Testis (tissue), 3 donors: ENCODE results near the gene HAUS7. TPM values are rescaled to one million over a fixed set of nuclear protein-coding genes. Genes with fewer than 3 reads are reported as not detected.
A peak's percentile ranks its signal among the peaks of the same experiment; 100 is the strongest.

Experiments
- DNase-seq: peaks from one replicate; pipeline ENCODE4 v3.0.0-alpha.2; 2019
- H3K27ac ChIP-seq, 2 donors: fragments of 200-600 bp; sonication (generic); one replicate each; pipeline ENCODE4 v1.5.1; 2019
- H3K27me3 ChIP-seq: fragments of 200-600 bp; sonication (generic); one replicate; pipeline ENCODE4 v1.5.1; 2019
- H3K36me3 ChIP-seq: fragments of 200-600 bp; sonication (generic); one replicate; pipeline ENCODE4 v1.5.1; 2017; ENCODE audit warnings: low read depth; ENCODE audit errors: missing control alignments
- H3K4me1 ChIP-seq: fragments of 200-600 bp; sonication (generic); one replicate; pipeline ENCODE4 v1.5.1; 2019
- H3K4me3 ChIP-seq, 2 donors: fragments of 200-600 bp; sonication (generic); one replicate each; pipeline ENCODE4 v1.5.1; 2017 to 2019
- H3K9me3 ChIP-seq: fragments of 200-600 bp; sonication (generic); one replicate; pipeline ENCODE4 v1.5.1; 2017
- POLR2A ChIP-seq: fragments of 450-650 bp; IDR thresholded peaks from one replicate; pipeline ENCODE4 v1.6.1; 2017; ENCODE audit warnings: antibody characterized with exemption, mild to moderate bottlenecking, moderate library complexity
- WGBS, 2 donors: methylation state at CpG; one replicate each; pipeline ENCODE4 v1.1.5; 2018; 5-methylcytosine and 5-hydroxymethylcytosine counted together
- intact Hi-C: fragments of 100-400 bp; cut with DNase I; formaldehyde crosslinking; loops from one replicate; pipeline ENCODE4 v1.15.1; 2023; ENCODE audit warnings: low total_unique reads
- polyA plus RNA-seq: library from polyadenylated mRNA; stranded (reverse); fragments of 350-450 nt; fragmentation: Illumina TruSeq; extraction: RNeasy Lipid Tissue Mini Kit (QIAGEN cat#74804); gene quantifications from one replicate; pipeline ENCODE4 v1.2.3, GENCODE V29; 2014; ENCODE audit warnings: low read depth, low replicate concordance; ENCODE audit not compliant: insufficient read depth
- total RNA-seq, 2 donors: library from RNA; depleted of rRNA; stranded (reverse); fragments of >200 nt; gene quantifications; one replicate each; pipeline ENCODE4 v1.2.3, GENCODE V29; 2016
- TF ChIP-seq, protein P1 (sequence below), 3 experiments: fragments of 450-650 bp in 2 of 3; fragments of 200-600 bp in 1 of 3; sonication (generic) in 1 of 3; IDR thresholded peaks; one replicate each; pipeline ENCODE4 v1.5.1; 2016 to 2019; ENCODE audit warnings: antibody characterized with exemption in 3 of 3, mild to moderate bottlenecking in 2 of 3, moderate library complexity in 1 of 3

HAUS7 gene
- total and polyA plus RNA-seq, 3 donors from 2014 or later, result 18.0 to 35.2 (median 34.0) TPM

DNA sequence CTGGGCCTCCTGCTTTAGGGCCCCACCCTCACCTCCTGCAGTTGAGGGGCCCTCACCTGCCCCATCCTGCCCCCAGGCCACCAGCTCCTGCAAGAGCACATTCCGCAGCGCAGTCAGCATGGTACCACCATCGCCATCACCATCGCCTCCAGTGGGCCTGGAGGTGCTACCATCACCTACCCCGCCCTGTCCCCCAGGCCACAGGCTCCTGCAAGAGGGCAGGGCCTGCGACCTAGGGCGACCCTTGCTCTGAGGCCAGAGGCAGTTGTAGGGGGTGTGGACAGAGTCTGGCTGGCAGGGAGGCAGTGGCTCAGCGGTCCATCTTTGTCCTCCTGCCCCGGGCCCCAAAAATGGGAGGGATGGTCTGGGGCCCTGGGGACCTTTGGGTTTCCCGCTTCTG lies 3.9 kb upstream of the HAUS7 start:
- peaks cover 12% of the 10 kb centered on the region for H3K4me1 ChIP-seq
- intact Hi-C loops, result loop anchor here (5.0 kb wide), 1 partner anchor 33 kb away; no protein-coding TSS in a partner anchor
- no peak overlapping the region for H3K27ac ChIP-seq
- 75% methylated on average over 10 of the region's 10 CpGs; no CpG with 5 or more reads in 1 of the 2 donors for WGBS, 2 donors
- H3K36me3 ChIP-seq, result no peaks in the 10 kb centered on the region
- H3K4me3 ChIP-seq, result no peak overlapping the region
- no peaks in the 10 kb centered on the region for H3K9me3 ChIP-seq
- no peaks in the 10 kb centered on the region for H3K27me3 ChIP-seq
- no peak for DNase-seq
- TF ChIP-seq, protein P1, sequence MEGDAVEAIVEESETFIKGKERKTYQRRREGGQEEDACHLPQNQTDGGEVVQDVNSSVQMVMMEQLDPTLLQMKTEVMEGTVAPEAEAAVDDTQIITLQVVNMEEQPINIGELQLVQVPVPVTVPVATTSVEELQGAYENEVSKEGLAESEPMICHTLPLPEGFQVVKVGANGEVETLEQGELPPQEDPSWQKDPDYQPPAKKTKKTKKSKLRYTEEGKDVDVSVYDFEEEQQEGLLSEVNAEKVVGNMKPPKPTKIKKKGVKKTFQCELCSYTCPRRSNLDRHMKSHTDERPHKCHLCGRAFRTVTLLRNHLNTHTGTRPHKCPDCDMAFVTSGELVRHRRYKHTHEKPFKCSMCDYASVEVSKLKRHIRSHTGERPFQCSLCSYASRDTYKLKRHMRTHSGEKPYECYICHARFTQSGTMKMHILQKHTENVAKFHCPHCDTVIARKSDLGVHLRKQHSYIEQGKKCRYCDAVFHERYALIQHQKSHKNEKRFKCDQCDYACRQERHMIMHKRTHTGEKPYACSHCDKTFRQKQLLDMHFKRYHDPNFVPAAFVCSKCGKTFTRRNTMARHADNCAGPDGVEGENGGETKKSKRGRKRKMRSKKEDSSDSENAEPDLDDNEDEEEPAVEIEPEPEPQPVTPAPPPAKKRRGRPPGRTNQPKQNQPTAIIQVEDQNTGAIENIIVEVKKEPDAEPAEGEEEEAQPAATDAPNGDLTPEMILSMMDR (IDR thresholded peaks at IDR 0.05), result no peak
- no peak for TF ChIP-seq POLR2A

GRCh38 chrX:153473126-153473525 lies 2.8 kb upstream of the HAUS7 start:
- Histone ChIP-seq H3K4me3 (no peak overlapping the region), H3K9me3 (no peaks in the 10 kb centered on the region), H3K27me3 (no peaks in the 10 kb centered on the region), H3K4me1 (peaks cover 12% of the 10 kb centered on the region), H3K27ac (no peak overlapping the region), H3K36me3 (no peaks in the 10 kb centered on the region)
- no peak for DNase-seq
- intact Hi-C loops, result loop anchor here (5.0 kb wide), 1 partner anchor 34 kb away; no protein-coding TSS in a partner anchor
- WGBS, 2 donors, result 89% methylated on average over 7 of the region's 10 CpGs; no CpG with 5 or more reads in 1 of the 2 donors
- TF ChIP-seq POLR2A, result no peak
- TF ChIP-seq, protein P1 (IDR thresholded peaks at IDR 0.05), result no peak

DNA sequence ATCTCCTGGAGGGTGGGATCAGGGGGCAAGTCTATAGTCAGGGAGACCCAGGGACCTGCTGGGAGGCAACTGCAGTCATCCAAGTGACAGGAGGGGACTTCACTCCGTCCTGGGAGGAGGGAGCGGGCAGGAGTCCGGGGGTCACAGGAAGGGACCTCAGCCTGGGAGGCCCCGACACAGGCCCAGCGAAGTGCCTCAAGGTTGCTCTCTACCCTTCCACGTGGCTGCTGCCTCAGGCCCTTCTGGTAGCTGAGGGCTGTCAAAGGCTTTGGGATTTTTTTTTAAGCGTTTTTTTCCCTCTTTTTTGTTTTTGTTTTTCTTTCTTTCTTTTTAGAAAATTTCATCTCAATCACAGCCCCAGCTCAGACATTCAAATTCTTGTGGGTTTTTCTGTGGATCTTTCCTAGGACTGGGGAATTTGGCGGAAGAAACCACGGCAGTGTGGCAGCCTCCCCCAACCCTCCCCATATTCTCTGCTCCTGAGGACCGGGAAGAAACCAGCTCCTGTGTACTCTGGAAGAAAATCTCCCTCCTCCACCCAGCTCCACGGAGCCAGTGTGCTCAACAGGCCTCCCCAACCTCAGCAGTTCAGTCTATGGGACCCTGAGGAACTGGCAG lies 1.4 kb upstream of the HAUS7 start:
- Histone ChIP-seq H3K4me3 (no peak overlapping the region), H3K9me3 (no peaks in the 10 kb centered on the region), H3K4me1 (peaks cover 9% of the 10 kb centered on the region), H3K36me3 (no peaks in the 10 kb centered on the region), H3K27ac (peak overlapping the region in 1 of 2 donors; percentile 1), H3K27me3 (no peaks in the 10 kb centered on the region)
- 53 to 62% methylated on average over 7 to 11 of the region's 11 CpGs for WGBS, 2 donors
- TF ChIP-seq POLR2A, result no peak
- TF ChIP-seq, protein P1 (IDR thresholded peaks at IDR 0.05), result no peak
- no peak for DNase-seq
- intact Hi-C loops, result loop anchor here (5.0 kb wide), 1 partner anchor 36 kb away; no protein-coding TSS in a partner anchor

DNA sequence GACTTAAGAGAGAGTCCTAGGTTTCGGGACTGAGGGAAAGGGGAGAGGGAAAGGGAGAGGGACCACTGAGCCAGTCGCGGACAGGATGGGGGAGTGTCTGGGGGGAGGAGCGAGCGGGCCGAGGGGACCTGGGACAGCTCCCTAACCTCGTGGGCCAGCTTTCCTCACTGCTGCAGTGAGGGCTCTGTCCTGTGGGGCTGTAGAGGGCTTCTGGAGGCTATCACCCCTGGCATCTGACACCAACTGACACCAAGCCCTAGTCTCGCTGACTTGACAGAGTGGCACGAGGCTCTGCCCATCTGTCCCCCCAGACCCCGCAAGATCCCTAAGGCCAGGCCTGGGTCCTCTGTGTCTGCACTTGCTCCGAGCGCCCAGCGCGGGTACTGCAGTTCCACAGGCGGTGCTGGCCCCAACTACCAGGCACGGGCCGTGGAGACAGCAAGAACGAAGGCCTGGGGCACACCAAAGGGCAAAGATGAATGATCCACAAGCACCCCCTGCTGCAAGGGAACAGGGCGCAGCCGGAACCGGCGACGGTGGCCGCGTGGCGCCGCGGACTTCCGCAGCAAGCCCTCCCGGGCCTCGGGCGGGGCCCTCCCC lies 465 bp downstream of the HAUS7 start:
- Histone ChIP-seq H3K27me3 (no peaks in the 10 kb centered on the region), H3K27ac (no peak overlapping the region), H3K4me3 (peak overlapping the region; percentile 55 to 65), H3K36me3 (no peaks in the 10 kb centered on the region), H3K4me1 (peaks cover 5% of the 10 kb centered on the region), H3K9me3 (no peaks in the 10 kb centered on the region)
- DNase-seq, result peak; percentile 22
- TF ChIP-seq, protein P1 (IDR thresholded peaks at IDR 0.05), result peak in 1 of 3 experiments; percentile 2
- no peak for TF ChIP-seq POLR2A
- intact Hi-C loops, result loop anchor here (5.0 kb wide), 1 partner anchor 37 kb away; no protein-coding TSS in a partner anchor
- 2% methylated on average over 6 of the region's 32 CpGs; no CpG with 5 or more reads in 1 of the 2 donors for WGBS, 2 donors
